Rectal smooth muscle tissue (tissue), 1 donor: ENCODE data around the gene SLIRP.
"Not testable (repeated sequence)": the region's sequence is repeated elsewhere in the genome, so short reads cannot be mapped to it uniquely, and the experiment has no call there.

Source experiments
- H3K27ac ChIP-seq: one replicate; pipeline ENCODE4 v1.7.0; 2013; ENCODE audit warnings: low read depth, low read length, inconsistent platforms
- H3K27me3 ChIP-seq: one replicate; pipeline ENCODE4 v1.7.0; 2013; ENCODE audit warnings: low read length; ENCODE audit not compliant: control insufficient read depth, insufficient read depth
- H3K36me3 ChIP-seq: one replicate; pipeline ENCODE4 v1.7.0; 2013; ENCODE audit warnings: low read length; ENCODE audit not compliant: control insufficient read depth, insufficient read depth
- H3K4me1 ChIP-seq: one replicate; pipeline ENCODE4 v1.7.0; 2013; ENCODE audit warnings: low read length; ENCODE audit not compliant: control insufficient read depth, insufficient read depth
- H3K4me3 ChIP-seq: one replicate; pipeline ENCODE4 v1.7.0; 2013; ENCODE audit warnings: low read length
- H3K9ac ChIP-seq: one replicate; pipeline ENCODE4 v1.7.0; 2013; ENCODE audit warnings: low read length

SLIRP gene

DNA sequence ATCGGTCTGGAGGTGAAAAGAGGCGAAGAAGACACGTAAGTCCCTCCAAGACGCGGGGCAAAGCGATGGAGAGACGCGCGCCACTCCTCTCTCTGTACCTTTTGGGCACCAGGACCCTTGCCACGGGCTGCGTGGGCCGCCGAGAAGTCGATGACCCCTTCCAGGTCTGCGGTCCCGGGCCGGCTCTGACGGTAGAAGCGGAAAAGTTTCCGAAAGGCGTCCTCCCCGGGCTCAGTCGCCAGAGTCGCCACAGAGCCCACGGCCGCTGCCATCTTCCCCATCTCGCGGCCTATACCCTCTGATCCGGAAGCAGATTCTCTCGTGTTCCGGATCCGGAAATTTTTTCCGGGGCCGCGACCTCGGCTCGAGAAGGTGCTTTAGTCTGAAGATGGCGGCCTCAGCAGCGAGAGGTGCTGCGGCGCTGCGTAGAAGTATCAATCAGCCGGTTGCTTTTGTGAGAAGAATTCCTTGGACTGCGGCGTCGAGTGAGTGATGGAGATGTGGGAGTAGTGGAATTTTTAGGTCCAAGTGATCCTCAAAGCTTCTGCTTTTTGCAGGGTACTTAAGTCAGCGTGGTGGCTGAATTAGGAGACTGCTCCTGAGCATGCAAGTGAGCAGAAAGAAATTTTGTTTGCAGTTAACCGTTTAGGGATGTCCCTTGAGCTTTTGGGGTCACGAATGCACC is at the start of gene SLIRP, which contains the start of gene ALKBH1:
Gene SLIRP, plus strand, starts transcription at position 380 of the 685 bp plus-strand sequence. Its CDS starts 9 bp downstream, at position 389.
Gene ALKBH1, minus strand, starts transcription at position 300 of the 685 bp plus-strand sequence. Its CDS starts 19 bp downstream, at position 281.
- Histone ChIP-seq H3K27me3 (no peaks in the 10 kb centered on the region), H3K36me3 (peaks cover 12% of the 10 kb centered on the region), H3K4me1 (peaks cover 22% of the 10 kb centered on the region), H3K4me3 (peak within 1 kb of the TSS; percentile 99), H3K27ac (peak within 1 kb of the TSS; percentile 68), H3K9ac (peak within 1 kb of the TSS; percentile 96)

GRCh38 chr14:77659831-77660230 is 48.1 kb upstream of the SLIRP start:
- H3K4me3 ChIP-seq = no peak overlapping the region
- H3K27me3 ChIP-seq = no peaks in the 10 kb centered on the region
- H3K27ac ChIP-seq = no peak overlapping the region
- H3K4me1 ChIP-seq = no peaks in the 10 kb centered on the region
- H3K9ac ChIP-seq = no peak overlapping the region
- no peaks in the 10 kb centered on the region for H3K36me3 ChIP-seq

- Histone ChIP-seq H3K9ac (no peak overlapping the region), H3K27me3 (no peaks in the 10 kb centered on the region), H3K36me3 (no peaks in the 10 kb centered on the region), H3K27ac (no peak overlapping the region), H3K4me1 (no peaks in the 10 kb centered on the region), H3K4me3 (no peak overlapping the region)
These were observed 47.1 kb upstream of the SLIRP start for GRCh38 chr14:77660754-77661153.

DNA sequence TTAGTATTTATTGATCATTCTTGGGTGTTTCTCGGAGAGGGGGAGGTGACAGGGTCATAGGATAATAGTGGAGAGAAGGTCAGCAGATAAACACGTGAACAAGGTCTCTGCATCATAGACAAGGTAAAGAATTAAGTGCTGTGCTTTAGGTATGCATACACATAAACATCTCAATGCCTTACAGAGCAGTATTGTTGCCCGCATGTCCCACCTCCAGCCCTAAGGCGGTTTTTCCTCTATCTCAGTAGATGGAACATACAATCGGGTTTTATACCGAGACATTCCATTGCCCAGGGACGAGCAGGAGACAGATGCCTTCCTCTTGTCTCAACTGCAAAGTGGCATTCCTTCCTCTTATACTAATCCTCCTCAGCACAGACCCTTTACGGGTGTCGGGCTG is 46.3 kb upstream of the SLIRP start:
- not testable (repeated sequence) for H3K9ac ChIP-seq, H3K4me1 ChIP-seq, H3K36me3 ChIP-seq, H3K27ac ChIP-seq, H3K27me3 ChIP-seq, H3K4me3 ChIP-seq

DNA sequence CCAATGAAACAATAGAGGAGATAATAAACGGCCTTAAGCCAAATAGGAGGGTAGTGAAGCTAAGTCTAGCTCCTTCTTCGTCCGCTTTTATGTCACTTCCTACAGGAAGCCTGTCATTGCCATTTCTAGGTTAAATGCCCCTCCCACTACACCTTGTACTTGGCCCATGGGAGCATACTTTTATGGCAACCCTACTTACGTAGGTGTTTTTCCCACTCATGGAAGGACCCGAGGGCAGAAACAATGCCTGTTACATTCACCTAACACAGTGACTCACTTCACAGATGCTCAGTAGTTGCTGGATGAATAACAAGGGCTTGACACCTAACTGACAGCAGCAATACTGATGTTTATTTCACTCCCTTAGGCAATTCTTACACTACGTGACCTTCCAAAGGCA is 44.6 kb upstream of the SLIRP start:
- Histone ChIP-seq H3K9ac (no peak overlapping the region), H3K4me1 (no peaks in the 10 kb centered on the region), H3K36me3 (no peaks in the 10 kb centered on the region), H3K27ac (no peak overlapping the region), H3K27me3 (no peaks in the 10 kb centered on the region), H3K4me3 (no peak overlapping the region)

GRCh38 chr14:77667331-77667730 is 40.6 kb upstream of the SLIRP start:
- Histone ChIP-seq H3K9ac (no peak overlapping the region), H3K27ac (no peak overlapping the region), H3K36me3 (no peaks in the 10 kb centered on the region), H3K4me1 (no peaks in the 10 kb centered on the region), H3K4me3 (no peak overlapping the region), H3K27me3 (no peaks in the 10 kb centered on the region)

DNA sequence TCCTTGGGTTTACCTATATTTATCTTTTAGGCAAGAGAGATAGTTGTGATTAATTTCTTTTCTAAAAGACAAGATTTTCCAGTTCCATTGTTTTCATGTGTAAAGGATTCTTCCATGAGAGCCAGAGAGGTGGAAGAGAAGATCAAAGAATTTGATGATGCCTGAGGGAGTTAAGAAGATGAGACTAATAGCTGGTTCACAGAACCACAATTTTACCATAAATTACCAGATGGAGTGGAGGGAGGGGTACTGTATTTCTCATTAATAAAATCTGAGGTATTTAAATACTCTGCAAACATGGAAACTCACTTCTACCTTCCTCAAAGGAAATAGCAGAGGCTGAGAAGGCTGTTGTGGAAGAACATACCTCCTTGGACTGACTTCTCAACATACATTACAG is 34.7 kb upstream of the SLIRP start:
- Histone ChIP-seq H3K4me3 (no peak overlapping the region), H3K27me3 (no peaks in the 10 kb centered on the region), H3K9ac (no peak overlapping the region), H3K27ac (no peak overlapping the region), H3K4me1 (no peaks in the 10 kb centered on the region), H3K36me3 (peaks cover 9% of the 10 kb centered on the region)

DNA sequence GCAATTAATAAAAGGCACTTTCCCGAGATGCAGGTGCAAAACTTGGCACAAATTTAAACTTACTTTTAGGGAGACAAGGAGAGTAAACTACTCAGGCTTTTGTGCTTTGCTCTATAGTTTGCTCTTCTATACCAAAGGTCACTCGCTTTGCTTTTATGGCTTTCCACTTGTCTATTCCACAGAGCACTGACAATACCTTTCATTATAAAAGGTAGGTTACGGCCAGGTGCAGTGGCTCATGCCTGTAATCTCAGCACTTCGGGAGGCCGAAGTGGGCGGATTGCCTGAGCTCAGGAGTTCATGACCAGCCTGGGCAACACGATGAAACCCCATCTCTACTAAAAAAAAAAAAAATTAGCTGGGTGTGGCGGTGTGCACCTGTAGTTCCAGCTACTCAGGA is 33.0 kb upstream of the SLIRP start:
- Histone ChIP-seq H3K4me3 (no peak overlapping the region), H3K4me1 (no peaks in the 10 kb centered on the region), H3K27ac (no peak overlapping the region), H3K9ac (no peak overlapping the region), H3K36me3 (peaks cover 12% of the 10 kb centered on the region), H3K27me3 (no peaks in the 10 kb centered on the region)

DNA sequence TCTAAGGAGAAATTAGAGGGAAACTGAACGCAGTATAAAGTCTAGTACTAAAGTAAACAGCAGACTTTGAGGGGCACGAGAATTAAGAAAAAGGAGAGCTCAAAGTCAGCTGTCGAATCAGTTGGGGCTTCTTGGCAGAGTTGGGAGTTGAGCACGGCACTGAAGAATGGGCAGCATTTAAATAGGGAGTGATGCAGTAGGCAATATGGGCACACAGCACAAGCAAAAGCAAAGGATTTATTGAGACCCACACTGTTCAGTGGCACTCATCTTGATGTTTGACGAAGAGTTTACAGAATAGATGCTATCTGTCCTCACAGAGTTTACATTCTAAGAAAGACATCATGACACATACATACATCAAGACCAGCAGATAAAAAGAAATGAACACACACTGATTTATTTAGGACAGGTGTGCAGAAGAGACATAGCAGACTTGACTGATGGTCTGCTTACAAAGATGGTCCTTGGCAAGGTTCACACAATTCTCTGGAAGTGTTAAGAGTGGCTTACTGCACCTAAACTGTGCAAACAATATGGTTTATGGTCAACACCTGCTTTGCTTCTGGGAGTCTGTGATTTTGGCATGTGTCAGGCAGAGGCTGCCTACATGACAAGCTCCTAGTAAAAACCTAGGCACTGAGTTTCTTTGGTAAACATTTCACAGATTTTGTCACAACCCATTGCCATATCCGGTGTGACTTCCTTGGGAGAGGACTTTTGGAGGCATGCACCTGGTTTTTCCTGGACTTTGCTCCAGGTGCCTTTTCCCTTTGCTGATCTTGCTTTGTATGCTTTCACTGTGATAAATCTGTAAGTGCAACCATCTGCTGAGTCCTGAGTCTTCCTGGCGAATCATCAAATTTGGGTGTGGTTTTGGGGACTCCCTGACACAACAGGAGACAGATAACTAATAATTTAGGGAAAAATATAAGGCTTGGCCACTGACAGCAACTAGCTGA is 26.4 kb upstream of the SLIRP start:
- H3K4me3 ChIP-seq = no peak overlapping the region
- H3K27me3 ChIP-seq = no peaks in the 10 kb centered on the region
- peaks cover 4% of the 10 kb centered on the region for H3K36me3 ChIP-seq
- H3K27ac ChIP-seq = peak overlapping the region; percentile 64
- no peak overlapping the region for H3K9ac ChIP-seq
- H3K4me1 ChIP-seq = peaks cover 9% of the 10 kb centered on the region

DNA sequence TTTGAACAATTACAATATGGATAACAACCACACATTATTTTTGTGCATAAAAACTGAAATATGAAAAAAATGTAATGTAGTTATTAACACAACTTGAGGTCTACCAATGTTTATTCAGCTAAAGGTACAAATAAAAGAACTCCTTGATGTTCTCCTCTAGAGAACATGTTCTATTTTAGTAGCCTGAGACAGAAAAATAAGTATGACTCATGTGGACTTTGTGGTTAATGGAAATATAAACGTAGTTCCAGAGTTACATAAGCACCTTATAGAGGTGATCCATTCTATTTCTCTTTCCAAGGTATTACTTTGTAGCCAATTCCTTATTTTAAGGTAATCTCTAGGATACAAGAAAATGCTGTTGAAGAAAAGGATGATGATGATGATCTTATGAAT is 25.7 kb upstream of the SLIRP start:
- Histone ChIP-seq H3K9ac (no peak overlapping the region), H3K27ac (peak overlapping the region; percentile 64), H3K4me1 (peaks cover 9% of the 10 kb centered on the region), H3K4me3 (no peak overlapping the region), H3K27me3 (no peaks in the 10 kb centered on the region), H3K36me3 (peaks cover 4% of the 10 kb centered on the region)

DNA sequence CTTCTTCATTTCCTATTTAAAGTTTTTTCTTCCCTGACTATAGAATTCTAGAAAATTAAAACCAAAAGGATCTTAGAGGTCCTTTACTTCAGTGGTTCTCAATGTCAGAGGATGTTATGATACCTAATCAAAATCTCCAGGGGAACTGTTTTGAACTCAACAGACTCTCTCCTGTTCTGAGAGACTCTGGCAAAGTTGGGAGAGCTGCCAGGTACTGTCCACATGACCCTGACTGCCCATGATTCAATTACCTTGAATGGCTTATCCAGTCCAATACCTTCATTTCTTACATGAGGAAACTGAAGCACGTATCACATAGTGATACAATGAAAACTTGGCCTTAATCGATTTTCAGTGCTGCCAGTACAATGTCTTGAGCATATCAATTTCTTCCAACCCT is 16.6 kb upstream of the SLIRP start:
- Histone ChIP-seq H3K27ac (no peak overlapping the region), H3K36me3 (peaks cover 9% of the 10 kb centered on the region), H3K27me3 (no peaks in the 10 kb centered on the region), H3K4me3 (no peak overlapping the region), H3K4me1 (no peaks in the 10 kb centered on the region), H3K9ac (no peak overlapping the region)

DNA sequence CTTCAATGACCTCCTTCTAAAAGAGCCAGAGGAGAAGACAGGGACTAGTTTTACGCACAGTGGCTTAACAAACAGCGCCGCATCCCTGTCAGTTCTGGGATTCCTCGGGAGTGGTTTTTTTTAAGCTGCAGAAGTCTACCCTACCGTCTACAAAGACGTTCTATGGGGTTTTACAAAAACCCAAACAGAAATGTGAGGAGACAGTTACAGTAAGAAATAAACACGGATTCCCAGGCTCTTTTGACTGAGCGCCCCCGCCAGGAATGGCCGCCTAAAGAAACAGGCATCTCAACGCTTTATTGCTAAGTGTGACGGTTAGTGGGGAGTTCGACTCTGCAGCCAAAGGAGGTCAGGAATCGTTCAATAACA is 564 bp upstream of the SLIRP start:
- H3K9ac ChIP-seq = peak overlapping the region; percentile 96
- H3K4me1 ChIP-seq = peaks cover 22% of the 10 kb centered on the region
- H3K27ac ChIP-seq = peak overlapping the region; percentile 68
- H3K36me3 ChIP-seq = peaks cover 12% of the 10 kb centered on the region
- no peaks in the 10 kb centered on the region for H3K27me3 ChIP-seq
- peak overlapping the region; percentile 99 for H3K4me3 ChIP-seq
